RPMI8226 (cell line): ENCODE measurements around the gene COG8.
A peak's percentile ranks its signal among the peaks of the same experiment; 100 is the strongest.

Source experiments
- DNase-seq: peaks from one replicate; pipeline ENCODE4 v3.0.0-alpha.2; 2015

COG8 gene

DNA sequence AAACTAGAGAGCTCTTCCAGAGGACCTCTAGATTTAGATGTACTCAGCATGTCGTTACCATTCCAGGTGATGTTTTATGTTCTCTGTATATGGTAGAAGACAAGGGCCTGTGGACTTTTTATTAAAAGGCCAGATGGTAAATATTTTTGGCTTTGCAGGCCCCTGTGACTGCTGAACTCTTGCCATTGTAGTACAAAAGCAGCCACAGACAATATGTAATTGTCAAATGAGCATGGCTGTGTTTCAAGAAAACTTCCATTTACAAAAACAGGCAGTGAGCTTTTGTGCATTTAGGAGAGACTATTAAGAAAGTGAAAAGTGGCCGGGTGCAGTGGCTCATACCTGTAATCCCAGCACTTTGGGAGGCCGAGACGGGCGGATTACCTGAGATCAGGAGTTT, 4.8 kb upstream of the COG8 start:
- no peak for DNase-seq

DNA sequence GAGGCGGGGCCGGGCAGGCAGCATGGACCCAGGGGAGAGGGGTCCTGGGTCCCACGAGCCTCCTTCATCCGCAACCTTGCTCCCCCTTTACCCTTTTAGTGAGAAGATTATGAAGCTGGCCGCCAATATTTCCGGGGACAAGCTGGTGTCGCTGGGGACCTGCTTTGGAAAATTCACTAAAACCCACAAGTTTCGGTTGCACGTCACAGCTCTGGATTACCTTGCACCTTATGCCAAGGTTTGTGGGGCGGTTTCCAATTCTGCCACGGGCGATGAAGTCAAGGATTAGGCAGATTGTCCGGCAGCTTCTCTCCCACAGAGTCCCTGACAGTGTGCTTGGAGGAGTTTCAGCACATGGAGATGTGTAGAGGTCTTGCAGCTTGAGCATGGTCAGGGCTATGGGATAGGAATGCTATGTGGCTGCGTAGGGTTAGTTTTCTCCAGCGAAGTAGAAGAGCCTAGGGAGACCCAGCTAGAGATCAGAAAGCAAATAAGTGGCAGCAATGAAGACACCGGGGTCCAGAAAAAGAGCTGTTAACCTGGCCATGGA, 806 bp upstream of the COG8 start:
- DNase-seq = peak; percentile 35

DNA sequence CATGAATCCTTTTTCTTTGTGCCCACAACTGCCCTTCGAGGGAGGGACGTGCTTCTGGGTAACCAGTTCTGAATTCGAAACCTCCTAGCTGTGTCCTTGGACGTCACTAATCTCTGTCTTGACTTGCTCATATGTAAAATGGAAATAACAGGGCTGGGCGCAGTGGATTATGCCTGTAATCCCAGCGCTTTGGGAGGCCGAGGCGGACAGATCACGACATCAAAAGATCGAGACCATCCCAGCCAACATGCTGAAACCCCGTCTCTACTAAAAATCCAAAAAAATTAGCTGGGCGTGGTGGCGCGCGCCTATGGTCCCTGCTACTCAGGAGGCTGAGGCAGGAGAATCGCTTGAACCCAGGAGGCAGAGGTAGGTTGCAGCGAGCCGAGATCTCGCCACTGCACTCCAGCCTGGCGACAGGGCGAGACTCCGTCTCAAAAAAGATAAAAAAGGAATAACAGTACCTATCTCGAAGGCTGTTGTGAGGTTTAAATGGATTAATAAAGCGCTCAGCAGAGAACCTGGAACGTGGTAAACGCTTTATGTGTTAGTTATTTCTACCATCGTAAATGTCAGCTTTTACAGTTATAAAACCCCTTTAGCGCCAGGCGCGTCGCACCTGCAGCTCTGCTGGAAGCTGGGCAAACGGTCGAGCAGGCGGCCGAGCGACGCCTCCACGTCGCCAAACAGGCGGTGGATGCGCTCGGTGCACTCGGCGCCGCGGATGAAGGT, 641 bp downstream of the COG8 start:
- DNase-seq = no peak

DNA sequence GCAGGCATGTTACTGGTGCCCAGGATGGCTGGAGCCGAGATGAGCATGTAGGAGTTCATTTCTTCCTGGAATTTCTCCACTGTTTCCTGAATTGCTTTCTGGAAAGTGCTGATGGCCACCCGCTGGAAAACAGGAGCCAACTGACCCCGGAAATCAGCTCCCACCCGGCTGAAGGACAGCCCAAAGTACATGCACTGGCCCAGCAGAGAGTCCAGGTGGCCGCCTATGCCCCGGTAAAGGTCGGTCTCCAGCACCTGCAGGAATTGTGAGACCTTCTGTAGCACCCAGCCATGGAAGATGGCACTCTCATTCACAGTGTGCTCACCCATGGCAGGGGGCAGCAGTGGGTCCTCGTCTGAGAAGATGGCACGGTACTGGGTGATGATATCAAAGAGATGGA, 4.7 kb downstream of the COG8 start:
- DNase-seq = no peak

DNA sequence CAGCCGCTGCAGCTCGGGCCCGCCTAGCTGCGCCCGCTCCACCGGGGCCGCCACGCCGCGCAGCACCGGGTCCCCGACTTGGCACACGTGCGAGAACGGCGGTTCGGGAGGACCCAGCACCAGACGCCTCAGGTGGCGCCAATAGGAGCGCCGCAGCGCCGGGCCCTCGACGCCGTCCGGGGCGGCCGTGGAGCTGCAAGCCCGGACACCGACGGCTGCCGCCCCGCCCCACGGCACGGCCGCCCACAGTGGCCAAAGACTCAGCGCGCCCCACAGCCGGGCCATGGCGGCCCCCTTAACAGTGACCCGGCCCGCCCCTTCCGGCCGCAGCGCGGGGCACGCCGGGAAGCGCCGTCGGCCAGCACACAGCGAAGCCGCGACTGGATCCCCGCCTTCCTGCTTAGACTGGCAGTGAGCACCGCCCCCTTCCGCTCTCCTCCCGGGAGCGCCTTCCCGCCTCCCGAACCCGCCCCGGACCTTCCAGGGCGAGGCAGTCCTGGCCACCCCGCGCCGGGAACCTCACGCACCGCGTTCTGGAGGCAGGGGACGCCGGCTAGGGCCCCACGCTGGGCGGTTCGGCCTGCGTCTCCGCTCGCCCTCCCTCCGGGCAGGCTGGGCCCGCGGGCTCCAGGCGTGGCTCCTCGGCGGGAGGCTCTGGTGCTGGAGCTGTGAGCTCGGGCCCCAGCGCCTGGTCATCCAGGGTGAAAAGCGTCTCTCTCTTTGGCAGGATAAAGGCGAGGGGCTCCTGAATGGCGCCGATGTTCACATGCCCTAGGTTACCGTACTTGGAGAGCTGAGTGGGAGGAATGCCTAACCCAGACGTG, 8.9 kb downstream of the COG8 start, which contains the start of gene PDF:
PDF (minus strand) TSS at position 303 of the 824 bp plus-strand sequence; CDS start at position 285, 18 bp downstream.
- peak; percentile 95 for DNase-seq

DNA sequence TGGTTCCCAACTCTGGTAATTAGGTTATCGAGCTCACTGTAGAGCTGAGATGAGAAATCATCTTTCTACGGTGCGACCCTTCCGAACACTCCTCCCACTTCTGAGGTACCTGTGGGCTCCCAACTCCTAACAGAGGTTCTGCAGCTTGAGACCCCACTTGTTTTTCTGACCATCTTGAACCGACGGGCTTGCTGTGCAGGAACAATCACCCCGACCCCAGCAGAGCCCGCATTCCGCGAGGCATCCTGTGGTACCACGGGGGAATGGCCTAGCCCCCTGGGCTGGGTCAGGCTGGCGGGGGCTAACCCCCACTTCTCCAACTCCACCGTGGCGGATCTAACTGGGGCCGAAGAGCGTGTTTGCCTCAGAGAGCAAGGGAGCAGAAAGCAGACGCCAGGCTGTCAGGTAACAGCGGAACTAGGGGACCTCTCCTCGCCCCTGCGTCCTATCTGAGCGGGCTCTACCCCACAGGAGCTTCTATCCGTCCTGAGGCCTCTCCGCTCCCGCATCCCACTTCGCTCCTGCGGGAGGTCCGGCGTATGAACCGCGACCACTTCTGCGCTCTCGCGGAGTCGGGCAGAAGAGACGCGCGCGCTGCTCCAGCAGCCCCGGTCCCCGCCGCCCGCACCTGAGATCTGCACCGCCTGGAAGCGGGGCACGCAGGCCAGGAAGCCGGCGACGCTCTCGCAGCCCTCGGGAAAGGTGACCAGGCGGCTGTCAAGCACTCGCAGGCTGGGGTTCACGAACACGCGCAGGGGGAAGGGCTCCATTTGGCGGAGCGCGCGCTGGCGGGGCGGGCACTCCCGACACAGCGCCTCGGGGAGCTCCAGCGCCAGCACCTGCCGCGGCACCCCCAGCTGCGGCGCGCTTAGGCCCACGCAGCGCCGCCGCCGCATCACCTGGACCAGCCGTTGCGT, 9.7 kb downstream of the COG8 start:
- DNase-seq = peak; percentile 64

DNA sequence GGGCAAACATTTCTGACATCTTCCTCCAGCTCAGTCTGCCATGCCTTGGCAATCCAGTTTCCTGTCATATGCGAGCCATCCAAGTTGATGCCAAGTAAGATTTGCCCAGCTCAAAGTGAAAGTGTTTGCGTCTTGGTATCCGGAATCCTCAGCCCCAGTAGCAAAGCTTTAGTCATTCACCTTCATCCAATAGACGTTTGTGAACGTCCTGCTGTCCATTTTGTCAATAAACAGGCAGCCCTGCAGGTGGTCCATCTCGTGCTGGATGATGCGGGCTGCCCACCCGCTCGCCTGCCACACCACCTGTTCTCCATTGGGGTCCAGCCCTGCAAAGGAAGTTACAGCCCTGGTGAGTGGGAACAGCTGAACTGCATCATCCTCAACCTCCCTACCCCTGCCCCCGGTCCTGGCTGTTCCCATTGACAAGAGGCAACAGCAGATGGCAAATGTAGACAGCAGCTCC, 10.5 kb downstream of the COG8 start:
- DNase-seq = peak; percentile 45

DNA sequence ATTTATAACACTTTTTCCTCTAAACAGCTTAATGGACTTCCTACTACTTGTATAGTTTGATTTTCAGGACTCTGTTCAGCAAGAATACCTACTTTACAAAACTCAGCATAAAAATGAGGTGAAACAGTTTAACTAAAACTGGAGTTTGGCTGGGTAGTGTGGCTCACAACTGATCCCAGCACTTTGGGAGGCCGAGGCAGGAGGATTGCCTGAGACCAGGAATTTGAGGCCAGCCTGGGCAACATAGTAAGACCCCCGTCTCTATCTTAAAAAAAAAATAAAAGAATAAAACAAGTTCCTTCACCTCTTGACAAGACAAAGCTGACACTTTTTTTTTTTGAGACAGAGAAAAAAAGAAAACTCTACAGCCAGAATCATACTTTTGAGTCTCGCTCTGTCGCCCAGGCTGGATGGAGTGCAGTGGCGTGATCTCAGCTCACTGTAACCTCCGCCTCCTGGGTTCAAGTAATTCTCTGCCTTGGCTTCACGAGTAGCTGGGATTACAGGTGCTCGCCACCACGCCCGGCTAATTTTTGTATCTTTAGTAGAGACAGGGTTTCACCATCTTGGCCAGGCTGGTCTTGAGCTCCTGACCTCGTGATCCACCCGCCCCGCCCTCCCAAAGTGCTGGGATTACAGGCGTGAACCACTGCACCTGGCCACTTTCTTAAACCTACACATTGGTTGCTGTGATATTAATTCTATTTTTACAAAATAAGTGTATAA, 11.6 kb downstream of the COG8 start:
- no peak for DNase-seq

DNA sequence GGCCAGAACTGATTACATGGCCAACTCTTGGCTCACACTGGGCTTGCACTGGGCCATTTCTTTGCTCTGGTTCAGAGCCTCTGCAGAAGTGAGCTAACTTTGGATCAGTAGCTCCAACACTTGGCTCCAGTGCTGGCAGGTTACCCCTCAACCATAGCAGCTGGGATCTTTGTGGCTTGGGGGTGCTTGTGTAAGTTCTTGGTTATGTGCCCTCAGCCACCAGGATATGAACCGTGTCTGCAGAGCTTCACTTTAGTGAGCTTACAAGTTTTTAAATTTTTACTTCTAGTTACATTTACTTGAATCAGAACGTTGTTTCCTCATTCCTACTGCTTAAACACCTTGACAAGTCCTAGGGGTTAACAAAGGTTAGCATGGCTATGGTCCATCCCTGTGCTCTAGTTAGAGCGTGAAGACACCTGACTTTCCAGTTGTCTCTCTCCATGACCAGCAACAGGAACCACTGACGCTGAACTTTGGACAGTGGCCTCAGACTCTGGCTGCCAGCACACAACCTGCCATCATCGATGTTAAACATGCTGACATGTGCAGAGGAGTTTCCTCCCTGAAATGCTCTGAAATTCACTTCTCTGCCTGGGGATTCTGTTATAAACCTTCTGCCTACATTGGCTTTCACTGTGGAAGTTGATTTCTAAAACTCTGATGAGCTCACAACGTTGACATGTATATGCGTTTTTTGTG, 13.0 kb downstream of the COG8 start:
- DNase-seq = peak; percentile 41

DNA sequence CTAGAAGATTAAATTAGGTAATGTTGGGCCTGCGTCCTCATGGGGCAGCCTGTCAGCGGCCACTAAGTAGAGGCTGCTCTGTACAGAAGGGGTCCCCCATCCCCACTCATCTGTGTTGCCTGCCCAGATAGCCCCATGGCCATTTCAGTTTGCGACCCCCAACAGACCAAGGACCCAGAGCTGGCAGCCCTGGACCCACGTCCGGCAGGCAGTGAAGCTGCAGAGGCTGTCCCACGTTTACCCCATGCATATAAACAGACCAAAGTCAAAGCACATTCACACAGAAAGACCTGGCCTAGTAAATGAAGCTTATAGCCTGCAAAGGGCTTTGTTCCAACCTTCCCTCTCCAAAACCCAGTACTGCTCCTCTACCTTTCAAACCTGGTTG, 13.6 kb downstream of the COG8 start:
- no peak for DNase-seq

DNA sequence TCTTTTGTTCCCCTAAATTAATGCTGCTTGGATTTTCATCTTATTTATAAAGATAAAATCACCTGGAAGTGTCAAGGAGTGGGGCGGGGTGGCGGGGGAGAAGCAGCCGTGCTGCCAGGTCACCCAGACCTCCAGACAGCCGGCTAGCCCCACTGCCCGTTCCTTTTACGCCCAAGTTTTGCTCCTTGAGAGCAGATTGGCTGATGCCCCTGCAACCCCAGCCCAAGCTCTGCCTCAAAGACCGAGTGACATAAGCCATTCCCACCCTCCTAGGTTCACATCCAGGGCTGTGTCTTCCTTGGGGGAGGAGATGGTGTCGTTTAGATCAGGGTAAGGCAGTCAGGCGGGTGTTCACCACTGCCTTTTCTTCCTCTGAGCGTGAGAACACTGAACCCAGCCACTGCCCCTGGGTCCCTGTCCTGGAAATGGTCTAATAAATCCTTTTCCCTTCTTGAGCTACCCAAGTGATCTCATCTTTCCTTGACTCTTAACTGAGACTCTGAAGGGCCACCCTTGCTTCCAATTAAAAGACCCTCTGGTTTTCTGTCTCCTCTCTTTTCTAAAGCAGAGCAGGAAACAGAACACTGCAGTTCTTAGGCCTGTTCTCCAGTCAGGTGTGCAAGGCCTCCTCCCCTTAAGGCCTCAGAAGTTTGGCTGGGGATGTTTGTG, 14.6 kb downstream of the COG8 start:
- no peak for DNase-seq

DNA sequence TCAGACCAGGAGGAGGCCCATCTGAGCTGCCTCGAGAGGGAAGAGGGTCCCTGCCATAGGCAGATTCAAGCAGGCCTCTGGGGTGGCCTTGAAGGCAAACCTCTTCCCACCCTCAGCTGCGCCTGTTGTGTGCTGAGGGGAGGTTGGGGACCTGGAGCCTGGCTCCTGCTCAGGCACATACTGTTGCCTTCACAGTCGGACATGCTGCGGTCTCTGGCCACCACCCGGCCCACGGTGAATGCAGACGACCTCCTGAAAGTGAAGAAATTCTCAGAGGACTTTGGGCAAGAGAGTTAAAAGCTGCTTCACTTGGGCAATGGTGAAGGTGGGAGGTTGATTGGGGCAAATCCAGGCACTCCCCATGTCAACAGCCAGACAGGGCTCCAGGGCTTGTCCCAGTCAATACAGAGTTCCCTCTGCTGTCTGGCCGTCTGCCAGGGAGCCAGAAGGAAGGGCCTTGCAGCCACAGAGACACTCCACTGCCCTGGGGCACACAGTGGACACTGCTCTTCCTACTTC, 15.3 kb downstream of the COG8 start:
- DNase-seq = no peak

DNA sequence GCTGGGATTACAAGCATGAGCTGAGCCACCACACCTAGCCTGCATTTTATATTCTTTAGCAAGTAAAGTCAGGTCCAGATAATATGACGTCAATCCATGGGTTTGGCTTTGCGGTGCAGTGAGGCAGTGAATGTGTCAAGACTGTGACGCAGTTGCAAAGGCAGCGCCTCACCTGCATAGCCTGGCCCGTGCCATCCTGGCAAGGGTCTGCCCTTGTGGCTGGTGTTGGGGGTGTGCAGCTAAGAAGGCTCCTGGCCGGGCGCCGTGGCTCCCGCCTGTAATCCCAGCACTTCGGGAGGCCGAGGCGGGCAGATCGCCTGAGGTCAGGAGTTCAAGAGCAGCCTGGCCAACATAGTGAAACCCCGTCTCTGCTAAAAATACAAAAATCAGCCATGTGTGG, 15.9 kb downstream of the COG8 start:
- DNase-seq = no peak

DNA sequence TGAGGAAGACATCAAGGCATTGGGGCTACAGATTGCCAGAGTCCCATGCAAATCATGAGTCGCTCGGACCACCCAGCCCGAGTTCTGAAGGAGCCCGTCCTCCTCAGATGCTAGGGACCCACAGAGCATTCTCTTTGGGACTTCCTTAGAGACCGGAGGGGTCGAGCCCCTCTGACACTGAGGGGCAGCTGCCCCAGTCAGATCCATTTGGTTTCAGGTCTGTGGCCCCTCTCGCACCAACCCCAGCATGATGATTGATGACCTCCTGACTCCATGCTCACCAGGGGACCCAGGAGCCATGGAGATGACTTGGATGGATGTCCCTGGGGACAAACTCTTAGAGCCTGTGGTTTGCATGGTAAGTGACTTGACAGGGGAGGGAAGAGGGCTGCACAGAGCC, 17.0 kb downstream of the COG8 start:
- no peak for DNase-seq

DNA sequence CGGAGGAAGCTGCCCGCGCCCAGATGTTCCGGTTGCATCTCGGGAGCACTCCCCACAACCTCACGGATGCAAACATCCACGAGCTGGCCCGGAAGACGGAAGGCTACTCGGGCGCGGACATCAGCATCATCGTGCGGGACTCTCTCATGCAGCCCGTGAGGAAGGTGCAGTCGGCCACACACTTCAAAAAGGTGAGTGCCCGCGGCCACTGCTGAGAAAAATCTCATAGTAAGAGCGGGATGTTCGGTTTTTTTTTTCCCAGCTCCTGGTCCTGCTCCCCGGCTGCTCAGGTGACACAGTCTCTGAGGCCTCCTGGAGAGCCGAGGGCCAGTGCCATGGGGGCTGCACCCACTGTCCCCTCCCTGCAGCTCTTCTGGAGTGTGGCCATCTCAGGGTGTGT, 18.3 kb downstream of the COG8 start:
- DNase-seq = no peak

DNA sequence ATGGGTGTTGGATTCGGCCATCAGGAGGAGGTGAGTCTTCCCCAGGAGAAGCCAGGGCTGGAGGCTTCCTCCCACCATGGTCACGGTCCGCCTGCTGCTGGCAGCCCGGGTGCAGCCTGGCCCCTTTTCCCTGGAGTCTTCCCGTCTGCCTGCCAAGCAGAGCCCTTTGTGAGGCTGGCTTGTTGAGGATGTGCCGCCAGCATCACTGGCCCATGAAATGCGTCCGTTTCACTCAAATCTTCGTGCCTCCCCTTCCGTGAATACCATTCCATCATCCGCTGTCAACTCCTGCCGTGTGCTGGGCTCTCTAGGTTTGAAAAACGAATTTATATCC, 18.7 kb downstream of the COG8 start:
- DNase-seq = no peak

DNA sequence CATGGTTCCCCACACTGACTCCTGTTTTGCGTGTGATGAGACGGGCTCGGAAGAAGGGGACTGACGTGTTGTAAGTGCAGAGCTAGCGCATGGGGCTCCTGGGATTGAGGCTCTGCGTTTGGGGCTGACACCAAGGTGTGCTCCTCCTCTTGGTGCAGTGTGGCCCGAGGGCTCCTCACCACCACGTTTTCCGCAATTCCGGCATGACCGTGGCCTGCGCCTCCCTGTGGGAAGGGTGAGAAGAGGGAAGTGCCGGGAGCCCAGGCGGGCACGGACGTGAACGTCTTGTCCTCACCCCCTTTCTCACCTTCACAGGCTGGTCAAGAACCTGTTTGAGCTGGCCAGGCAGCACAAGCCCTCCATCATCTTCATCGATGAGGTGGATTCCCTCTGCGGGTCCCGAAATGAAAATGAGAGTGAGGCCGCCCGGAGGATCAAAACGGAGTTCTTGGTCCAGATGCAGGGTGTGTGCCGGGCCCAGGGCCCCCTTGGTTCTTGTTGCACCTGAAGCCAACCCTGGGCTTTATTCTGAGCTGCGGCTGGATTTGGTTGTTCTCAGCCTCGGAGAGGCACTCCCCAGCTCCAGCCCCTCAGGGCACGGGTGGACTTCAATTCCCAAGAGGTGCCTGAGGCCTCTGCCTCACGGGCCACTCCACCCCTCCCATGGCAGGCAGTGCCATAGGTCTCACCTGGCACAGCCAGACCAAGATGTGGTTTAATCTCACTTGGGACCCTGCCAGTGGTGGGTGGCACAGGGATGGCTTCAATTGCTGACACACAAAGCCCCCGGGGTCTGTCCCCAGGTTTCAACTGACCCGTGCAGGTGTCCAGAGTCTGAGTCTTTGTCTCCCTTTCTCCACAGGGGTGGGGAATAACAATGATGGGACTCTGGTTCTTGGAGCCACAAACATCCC, 19.3 kb downstream of the COG8 start:
- no peak for DNase-seq

DNA sequence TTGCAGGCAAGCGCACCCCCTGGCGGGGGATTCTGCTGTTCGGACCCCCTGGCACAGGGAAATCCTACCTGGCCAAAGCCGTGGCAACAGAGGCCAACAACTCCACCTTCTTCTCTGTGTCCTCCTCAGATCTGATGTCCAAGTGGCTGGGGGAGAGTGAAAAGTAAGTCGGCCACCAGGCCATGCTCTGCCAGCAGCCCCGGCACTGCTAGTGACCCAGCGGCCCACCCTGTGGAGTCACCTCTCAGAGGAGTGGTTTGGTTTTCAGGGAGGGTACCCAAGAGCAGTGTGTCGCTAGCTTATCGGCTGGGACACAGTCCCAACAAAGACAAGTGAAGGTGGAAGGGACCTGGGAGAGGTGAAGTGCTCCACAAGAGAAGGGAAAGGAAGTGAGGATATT, 20.0 kb downstream of the COG8 start:
- DNase-seq = no peak

DNA sequence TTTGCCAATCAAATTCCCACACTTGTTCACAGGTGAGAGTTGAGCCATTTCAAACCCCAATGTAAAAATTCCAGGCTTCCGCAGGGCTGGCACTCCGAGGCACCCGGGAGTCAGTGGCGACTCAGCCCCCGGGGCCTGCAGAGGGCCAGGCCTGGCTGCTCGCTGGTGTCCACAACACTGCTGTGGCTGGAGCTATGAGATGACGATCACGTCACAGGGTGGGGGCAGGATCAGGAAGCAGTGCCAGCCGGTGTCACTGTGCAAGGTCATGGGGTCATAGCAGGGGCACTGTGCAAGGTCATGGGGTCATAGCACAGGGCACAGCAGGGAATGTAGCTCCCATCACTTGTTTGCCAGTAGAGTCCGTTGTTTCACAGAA, 20.5 kb downstream of the COG8 start:
- no peak for DNase-seq
